Hepatic stellate cell (primary cell): ENCODE measurements around the gene CDH13.

Source experiments
- DNase-seq: peaks from one replicate; pipeline ENCODE4 v3.0.0; 2011; ENCODE audit warnings: low spot score

The CDH13 gene

GRCh38 chr16:83842291-83842690, 1215.5 kb downstream of the CDH13 start:
- DNase-seq: no peak

GRCh38 chr16:83842756-83843507, 1216.2 kb downstream of the CDH13 start:
- DNase-seq: no peak

GRCh38 chr16:83843657-83844056, 1216.9 kb downstream of the CDH13 start:
- no peak for DNase-seq

GRCh38 chr16:83845263-83845662, 1218.5 kb downstream of the CDH13 start:
- DNase-seq: no peak

GRCh38 chr16:83847371-83848225, 1220.8 kb downstream of the CDH13 start:
- no peak for DNase-seq

GRCh38 chr16:83849421-83849820, 1222.7 kb downstream of the CDH13 start:
- no peak for DNase-seq
